PC-9 (cell line): ENCODE results near the gene UBE4A.

Source experiments
- EZH2 ChIP-seq: fragments of 200-600 bp; sonication (generic); IDR thresholded peaks from 2 replicates; pipeline ENCODE4 v1.8.0; 2017; ENCODE audit warnings: antibody characterized with exemption, low read depth
- TF ChIP-seq, protein P1 (sequence below): fragments of 200-600 bp; sonication (generic); conservative IDR thresholded peaks from 2 replicates; pipeline ENCODE4 v1.6.1; 2017; ENCODE audit warnings: mixed run types, antibody characterized with exemption, mild to moderate bottlenecking, moderate library complexity

DNA sequence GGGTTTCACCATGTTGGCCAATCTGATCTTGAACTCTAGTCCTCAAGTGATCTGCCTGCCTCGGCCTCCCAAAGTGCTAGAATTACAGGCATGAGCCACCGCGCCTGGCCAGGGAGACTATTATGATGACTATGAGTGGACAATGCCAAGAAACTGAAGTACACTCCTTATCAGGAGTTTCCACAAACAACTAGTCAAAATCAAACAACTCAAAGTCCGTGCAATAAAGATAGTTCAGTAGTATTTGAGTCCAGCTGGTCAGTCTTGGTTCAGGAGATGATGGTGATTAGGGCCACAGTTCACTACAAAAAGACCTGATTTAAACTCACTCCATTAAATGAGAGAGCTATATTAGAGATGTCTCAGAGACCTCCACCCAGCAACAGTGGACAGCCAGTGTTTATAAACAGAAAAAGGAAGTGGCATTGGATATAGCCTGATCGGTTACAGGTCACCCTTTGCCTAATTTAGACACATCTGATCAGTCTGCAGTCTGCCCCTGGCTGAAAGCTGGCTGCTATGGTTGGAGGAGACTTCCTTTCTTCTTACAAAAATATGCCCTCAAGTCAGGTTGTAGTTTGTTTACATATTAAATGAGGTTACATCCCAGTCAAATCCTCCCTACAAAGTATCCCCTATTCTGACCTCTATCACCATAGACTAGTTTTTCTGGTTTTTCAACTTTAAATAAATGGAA is 37.9 kb upstream of the UBE4A start:
- TF ChIP-seq, protein P1, sequence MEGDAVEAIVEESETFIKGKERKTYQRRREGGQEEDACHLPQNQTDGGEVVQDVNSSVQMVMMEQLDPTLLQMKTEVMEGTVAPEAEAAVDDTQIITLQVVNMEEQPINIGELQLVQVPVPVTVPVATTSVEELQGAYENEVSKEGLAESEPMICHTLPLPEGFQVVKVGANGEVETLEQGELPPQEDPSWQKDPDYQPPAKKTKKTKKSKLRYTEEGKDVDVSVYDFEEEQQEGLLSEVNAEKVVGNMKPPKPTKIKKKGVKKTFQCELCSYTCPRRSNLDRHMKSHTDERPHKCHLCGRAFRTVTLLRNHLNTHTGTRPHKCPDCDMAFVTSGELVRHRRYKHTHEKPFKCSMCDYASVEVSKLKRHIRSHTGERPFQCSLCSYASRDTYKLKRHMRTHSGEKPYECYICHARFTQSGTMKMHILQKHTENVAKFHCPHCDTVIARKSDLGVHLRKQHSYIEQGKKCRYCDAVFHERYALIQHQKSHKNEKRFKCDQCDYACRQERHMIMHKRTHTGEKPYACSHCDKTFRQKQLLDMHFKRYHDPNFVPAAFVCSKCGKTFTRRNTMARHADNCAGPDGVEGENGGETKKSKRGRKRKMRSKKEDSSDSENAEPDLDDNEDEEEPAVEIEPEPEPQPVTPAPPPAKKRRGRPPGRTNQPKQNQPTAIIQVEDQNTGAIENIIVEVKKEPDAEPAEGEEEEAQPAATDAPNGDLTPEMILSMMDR, result no peak
- no peak for TF ChIP-seq EZH2
